GM18520 (cell line): ENCODE data around the gene RAB15.
"Not testable (repeated sequence)": the region's sequence is repeated elsewhere in the genome, so short reads cannot be mapped to it uniquely, and the experiment has no call there.

ENCODE experiments used
- ATAC-seq: cut with Tn5 transposase; IDR thresholded peaks from one replicate; pipeline ENCODE4 v1.9.1; 2021; ENCODE audit not compliant: unreplicated experiment

RAB15 gene

GRCh38 chr14:64913477-64913876 lies 58.7 kb downstream of the RAB15 start:
- ATAC-seq = not testable (repeated sequence)

GRCh38 chr14:64912261-64912660 lies 59.9 kb downstream of the RAB15 start:
- no peak for ATAC-seq

GRCh38 chr14:64910847-64911495 lies 61.2 kb downstream of the RAB15 start:
- no peak for ATAC-seq

- no peak for ATAC-seq
Measured at GRCh38 chr14:64906022-64906421, 66.1 kb downstream of the RAB15 start.

- no peak for ATAC-seq
Measured at GRCh38 chr14:64899958-64900357, 72.2 kb downstream of the RAB15 start.
